Measurements from ENCODE around the gene DYNC2I2. TPM values are rescaled to one million over a fixed set of nuclear protein-coding genes. Genes with fewer than 3 reads are reported as not detected.
"Not testable (repeated sequence)": the region's sequence is repeated elsewhere in the genome, so short reads cannot be mapped to it uniquely, and the experiment has no call there.

Gene DYNC2I2
- total RNA-seq, 1 donor from 2014 or later: 83.4 TPM

- Mint-ChIP-seq H3K4me3 (ENCODE audit: low read depth) (peak overlapping the region; percentile 83), H3K27ac (no peak overlapping the region), H3K36me3 (ENCODE audit: insufficient read depth) (no peaks in the 10 kb centered on the region), H3K27me3 (no peaks in the 10 kb centered on the region), H3K9me3 (ENCODE audit: low read depth) (no peaks in the 10 kb centered on the region), H3K4me1 (ENCODE audit: low read depth) (peaks cover 3% of the 10 kb centered on the region)
- no peak for DNase-seq (ENCODE audit: low spot score, unreplicated experiment)
- TF ChIP-seq CTCF (IDR thresholded peaks at IDR 0.05; ENCODE audit: unreplicated experiment): no peak
These were observed 47.1 kb upstream of the DYNC2I2 start for GRCh38 chr9:128703616-128704355.

- no peak for TF ChIP-seq CTCF (IDR thresholded peaks at IDR 0.05; ENCODE audit: unreplicated experiment)
- peak overlapping the region; percentile 84 for H3K27ac Mint-ChIP-seq
- H3K4me1 Mint-ChIP-seq (ENCODE audit: low read depth): peaks cover 3% of the 10 kb centered on the region
- no peak for DNase-seq (ENCODE audit: low spot score, unreplicated experiment)
- no peaks in the 10 kb centered on the region for H3K9me3 Mint-ChIP-seq (ENCODE audit: low read depth)
- H3K36me3 Mint-ChIP-seq (ENCODE audit: insufficient read depth): no peaks in the 10 kb centered on the region
- H3K4me3 Mint-ChIP-seq (ENCODE audit: low read depth): peak overlapping the region; percentile 83
- H3K27me3 Mint-ChIP-seq: no peaks in the 10 kb centered on the region
These were observed 46.4 kb upstream of the DYNC2I2 start for GRCh38 chr9:128702949-128703615.

- Mint-ChIP-seq H3K36me3 (ENCODE audit: insufficient read depth) (no peaks in the 10 kb centered on the region), H3K27me3 (no peaks in the 10 kb centered on the region), H3K4me1 (ENCODE audit: low read depth) (peaks cover 3% of the 10 kb centered on the region), H3K4me3 (ENCODE audit: low read depth) (peak within 1 kb of the TSS; percentile 83), H3K27ac (peak within 1 kb of the TSS; percentile 84), H3K9me3 (ENCODE audit: low read depth) (no peaks in the 10 kb centered on the region)
- DNase-seq (ENCODE audit: low spot score, unreplicated experiment): peak; percentile 94
- TF ChIP-seq CTCF (IDR thresholded peaks at IDR 0.05; ENCODE audit: unreplicated experiment): peak; percentile 95
These were observed 45.9 kb upstream of the DYNC2I2 start, which contains the start of gene PKN3 for GRCh38 chr9:128702445-128702948. TSS of gene PKN3 (plus strand) at chr9:128702503. CDS start at chr9:128702916, 413 bp downstream.

- no peak for TF ChIP-seq CTCF (IDR thresholded peaks at IDR 0.05; ENCODE audit: unreplicated experiment)
- Mint-ChIP-seq H3K27me3 (no peaks in the 10 kb centered on the region), H3K4me3 (ENCODE audit: low read depth) (peak overlapping the region; percentile 83), H3K9me3 (ENCODE audit: low read depth) (no peaks in the 10 kb centered on the region), H3K36me3 (ENCODE audit: insufficient read depth) (peaks cover under 1% of the 10 kb centered on the region), H3K4me1 (ENCODE audit: low read depth) (peaks cover 3% of the 10 kb centered on the region), H3K27ac (no peak overlapping the region)
- DNase-seq (ENCODE audit: low spot score, unreplicated experiment): no peak
These were observed 44.7 kb upstream of the DYNC2I2 start for GRCh38 chr9:128701227-128701854.

GRCh38 chr9:128699096-128699795 is 42.6 kb upstream of the DYNC2I2 start:
- not testable (repeated sequence) for H3K27me3 Mint-ChIP-seq; H3K4me1 Mint-ChIP-seq (ENCODE audit: low read depth); H3K4me3 Mint-ChIP-seq (ENCODE audit: low read depth); H3K27ac Mint-ChIP-seq; H3K36me3 Mint-ChIP-seq (ENCODE audit: insufficient read depth); DNase-seq (ENCODE audit: low spot score, unreplicated experiment); H3K9me3 Mint-ChIP-seq (ENCODE audit: low read depth)

Measured in progenitor cell of endocrine pancreas (in vitro differentiated cells).